GF-D8 (cell line): Measurements from ENCODE around the gene MAP4K2.
"Not testable (repeated sequence)": the region's sequence is repeated elsewhere in the genome, so short reads cannot be mapped to it uniquely, and the experiment has no call there.

Source experiments
- DNase-seq: peaks from one replicate; lab custom pipeline; 2025; lab: John Stamatoyannopoulos, UW

MAP4K2 gene

DNA sequence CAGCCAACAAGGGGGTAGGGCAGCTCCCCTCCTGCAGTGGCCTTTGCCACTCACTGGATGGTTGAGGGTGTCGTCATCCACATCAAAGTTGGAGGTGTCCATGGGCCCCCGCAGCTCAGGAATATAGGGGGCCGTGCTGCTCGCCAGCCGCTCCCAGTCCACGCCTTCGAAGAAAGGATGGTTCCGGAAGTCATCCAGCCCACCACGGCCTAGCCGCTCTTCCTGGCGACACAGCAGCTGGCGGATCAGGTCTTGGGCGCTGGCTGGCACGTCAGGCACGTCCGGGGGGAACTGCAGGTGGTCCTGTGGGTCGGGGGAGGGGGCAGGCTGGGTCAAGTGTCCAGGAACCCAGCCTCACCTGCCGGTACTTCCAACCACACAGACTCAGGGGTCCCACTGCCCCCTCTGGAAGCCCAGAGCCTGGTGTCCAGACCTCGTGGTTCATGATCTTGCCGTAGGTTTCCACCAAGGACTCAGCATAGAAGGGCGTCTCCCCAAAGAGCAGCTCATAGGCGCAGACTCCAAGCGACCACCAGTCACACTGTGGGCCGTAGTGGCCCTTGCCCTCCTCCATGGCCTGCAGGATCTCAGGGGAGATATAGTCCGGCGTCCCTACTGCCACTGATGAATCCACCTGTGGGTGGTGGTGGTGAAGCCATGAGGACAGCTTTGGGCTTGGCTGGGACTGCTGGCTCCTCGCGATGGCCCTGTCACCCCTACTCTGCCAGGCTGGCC lies 35.8 kb upstream of the MAP4K2 start:
- no peak for DNase-seq

DNA sequence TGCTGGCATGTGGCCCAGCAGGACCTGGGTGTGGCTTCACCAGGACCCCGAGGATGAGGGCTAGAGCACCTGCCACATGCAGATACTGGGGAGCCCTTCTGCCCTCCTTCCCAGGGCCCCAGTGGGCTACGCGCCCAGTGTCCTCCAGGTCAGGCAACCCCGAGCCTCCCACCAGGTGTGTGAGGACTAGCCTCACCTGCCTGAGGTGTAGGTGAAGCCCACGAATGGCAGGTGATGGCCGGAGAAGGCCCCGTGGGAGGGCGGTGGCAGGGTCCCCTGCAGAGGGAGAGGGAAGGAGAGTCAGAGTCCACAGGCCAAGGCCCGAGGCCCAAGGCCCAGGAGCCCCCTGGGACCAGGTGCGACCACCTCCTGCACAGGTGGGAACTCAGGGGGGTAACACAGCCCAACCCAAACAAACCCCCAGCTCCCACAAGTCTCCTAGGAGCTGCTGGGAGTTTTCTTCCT lies 34.9 kb upstream of the MAP4K2 start:
- DNase-seq: no peak

DNA sequence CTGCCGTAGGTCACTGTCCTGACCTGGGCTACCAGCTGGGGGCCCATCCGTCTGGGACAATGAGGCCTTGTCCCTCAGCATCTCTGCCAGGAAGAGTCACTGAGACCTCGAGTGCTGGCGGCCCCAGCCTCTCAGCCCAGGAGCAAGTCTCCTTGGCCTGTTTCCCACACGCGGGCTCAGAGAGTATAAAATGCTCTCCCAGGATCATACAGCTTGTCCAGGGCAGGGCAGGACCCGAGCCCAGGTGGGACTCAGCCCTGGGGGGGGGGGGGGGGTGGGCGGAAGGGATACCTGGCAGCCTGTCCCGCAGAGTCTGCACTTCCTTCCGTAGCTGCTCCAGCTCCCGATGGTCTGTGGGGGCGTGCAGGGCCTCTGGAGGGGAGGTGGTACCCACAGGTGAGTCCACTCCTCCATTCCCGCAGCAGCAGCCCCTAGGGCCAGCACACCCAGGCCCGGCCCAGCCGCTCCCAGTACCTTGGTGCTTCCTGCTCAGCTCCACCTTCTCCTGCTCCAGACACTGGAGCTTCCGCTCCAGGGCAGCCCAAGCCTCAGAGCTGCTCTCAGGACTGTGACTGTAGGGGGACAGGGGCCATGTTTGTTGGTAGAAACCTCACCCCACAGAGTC lies 33.5 kb upstream of the MAP4K2 start:
- DNase-seq: no peak

DNA sequence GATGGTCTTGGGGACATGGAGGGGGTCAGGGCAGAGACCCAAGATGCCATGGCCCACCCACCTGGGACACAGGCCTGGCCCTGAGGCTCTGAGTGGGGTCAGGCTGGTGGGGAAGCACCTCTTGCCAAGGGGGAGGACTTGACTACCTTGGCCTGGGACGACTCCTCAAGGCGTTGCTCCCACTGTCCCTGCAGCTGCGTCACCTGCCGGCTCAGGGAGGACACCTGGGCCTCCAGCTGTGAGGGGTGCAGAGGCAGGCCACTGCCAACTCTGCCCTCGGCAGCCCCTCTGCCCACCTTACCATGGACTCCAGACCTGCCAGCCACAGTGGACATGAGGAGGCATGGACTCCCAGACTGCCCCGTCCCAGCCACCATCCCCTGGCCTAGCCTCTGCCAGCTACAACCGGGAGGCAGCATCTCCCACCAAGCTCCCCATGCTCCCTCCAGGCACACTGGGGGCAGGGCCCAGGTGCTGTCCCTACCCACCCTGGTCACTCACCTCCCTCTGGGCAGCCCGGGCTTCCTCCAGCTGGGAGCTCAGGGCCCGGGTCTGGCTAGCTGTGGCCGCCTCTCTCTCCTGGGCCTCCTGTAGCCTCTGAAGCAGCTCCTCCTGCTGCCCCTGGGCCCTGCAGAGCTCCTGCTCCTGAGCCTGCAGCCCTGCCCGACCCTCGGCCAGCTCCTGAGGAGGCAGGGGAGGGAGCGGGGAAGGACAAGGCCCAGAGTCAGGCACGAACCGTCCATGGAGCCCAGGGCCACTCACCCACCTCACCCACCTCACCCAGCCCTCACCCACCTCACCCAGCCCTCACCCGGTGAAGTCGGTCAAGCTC lies 32.8 kb upstream of the MAP4K2 start:
- DNase-seq: no peak

DNA sequence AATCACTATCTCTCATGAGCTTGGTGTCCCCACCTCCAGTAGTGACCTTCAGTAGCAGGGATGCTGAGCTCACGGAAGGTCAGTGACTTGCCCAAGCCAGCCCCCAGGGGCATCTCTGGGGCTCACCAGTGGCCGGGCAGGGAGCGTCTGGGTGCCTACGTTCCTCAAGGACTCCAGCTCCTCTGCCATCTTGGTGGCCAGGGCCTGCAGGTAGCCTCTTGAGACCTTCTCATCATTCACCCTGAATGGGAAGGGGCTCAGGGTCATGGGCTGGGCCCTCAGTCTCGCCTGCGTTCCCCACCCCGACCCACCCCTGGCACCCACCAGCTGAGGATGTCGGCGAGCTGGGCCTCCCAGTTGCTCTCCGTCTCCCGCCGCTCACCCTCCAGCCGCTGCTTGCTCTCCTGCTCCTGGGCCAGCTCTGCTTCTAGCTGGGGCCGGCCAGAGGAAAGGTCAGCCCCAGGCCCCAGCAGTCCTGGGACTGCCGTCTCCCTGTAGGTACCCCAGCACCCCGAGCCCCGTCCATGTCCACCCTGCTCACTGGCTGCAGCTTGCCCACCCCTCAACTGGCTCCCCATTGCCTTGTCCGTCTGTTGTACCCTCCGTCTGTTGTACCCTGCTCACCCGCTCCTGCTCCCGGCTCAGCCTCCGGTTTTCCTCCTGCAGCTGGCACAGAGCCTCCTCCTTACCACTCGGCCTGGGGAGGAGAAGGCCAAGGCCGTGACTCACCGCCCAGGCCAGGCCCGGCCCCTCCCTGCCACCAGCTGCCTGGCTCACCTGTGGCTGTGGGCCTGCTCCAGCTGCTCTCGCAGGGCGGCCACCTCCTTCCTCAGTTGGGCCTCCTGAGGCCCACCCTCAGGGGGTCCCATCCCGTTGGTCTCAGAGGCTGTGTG lies 32.0 kb upstream of the MAP4K2 start:
- no peak for DNase-seq

DNA sequence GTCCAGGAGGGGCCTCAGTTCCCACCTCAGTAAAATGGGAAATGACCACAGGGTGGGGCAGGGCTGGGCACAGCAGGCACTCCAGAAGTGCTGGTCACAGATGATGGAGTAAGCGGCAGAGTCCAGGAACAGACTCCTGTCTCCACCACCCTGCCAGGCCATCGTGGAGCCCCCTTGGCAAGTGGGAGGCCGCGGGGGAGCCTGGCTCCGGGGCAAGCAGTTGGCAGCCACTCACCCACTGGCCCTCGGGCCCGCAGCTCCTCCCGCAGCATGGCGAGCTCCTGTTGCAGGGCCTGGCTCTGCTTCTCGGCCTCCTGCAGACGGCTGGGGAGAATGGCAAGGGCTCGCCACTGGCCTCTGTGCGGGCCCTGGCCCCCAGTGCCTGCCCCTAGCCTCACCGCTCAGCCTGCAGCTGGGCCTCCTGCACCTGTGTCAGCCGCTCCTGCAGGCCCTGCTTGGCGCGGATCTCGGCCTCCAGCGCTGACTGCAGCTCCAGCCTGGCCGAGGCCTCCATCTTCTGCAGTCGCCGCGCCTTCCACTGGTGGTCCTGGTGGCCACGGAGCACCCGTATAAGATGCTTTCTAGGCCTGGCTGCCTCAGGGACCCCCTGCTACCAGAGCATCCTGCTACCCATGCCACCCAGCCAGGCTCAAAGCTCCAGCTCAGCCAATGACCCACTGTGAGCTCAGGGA lies 31.2 kb upstream of the MAP4K2 start:
- no peak for DNase-seq

DNA sequence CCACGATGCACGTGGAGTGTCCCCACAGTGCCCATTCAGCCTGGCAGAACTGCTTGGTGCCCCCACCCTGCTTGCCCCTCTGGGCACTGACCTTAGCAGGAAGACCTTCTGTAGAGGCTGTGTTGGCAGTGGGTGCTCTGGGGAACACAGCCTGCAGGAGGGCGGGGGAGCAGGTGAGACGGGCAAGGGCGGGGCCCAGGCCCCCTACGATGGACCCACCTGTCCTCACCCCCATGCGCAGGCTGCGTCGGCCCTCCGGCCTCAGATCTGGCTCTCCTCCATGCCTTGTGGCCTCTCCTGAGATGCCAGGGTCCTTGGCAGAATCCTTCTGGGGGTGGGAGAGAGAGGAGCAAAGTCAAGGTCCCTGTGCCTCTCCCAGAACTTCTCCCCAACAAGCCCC lies 30.5 kb upstream of the MAP4K2 start:
- DNase-seq: no peak

DNA sequence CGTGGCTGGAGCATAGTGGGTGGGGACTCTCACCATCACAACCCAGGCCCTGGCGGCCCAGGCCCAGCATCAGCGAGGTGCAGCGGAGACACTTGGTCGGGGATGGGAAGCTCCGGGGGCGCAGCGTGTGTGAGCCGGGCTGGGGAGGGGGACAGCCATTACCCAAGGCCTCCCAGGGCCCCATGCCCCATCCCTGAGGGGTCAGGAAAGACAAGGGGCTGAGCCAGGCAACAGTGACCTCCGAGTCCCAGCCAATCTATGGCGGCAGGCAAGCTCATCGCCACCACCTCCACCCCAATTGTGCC lies 30.1 kb upstream of the MAP4K2 start:
- DNase-seq: no peak

DNA sequence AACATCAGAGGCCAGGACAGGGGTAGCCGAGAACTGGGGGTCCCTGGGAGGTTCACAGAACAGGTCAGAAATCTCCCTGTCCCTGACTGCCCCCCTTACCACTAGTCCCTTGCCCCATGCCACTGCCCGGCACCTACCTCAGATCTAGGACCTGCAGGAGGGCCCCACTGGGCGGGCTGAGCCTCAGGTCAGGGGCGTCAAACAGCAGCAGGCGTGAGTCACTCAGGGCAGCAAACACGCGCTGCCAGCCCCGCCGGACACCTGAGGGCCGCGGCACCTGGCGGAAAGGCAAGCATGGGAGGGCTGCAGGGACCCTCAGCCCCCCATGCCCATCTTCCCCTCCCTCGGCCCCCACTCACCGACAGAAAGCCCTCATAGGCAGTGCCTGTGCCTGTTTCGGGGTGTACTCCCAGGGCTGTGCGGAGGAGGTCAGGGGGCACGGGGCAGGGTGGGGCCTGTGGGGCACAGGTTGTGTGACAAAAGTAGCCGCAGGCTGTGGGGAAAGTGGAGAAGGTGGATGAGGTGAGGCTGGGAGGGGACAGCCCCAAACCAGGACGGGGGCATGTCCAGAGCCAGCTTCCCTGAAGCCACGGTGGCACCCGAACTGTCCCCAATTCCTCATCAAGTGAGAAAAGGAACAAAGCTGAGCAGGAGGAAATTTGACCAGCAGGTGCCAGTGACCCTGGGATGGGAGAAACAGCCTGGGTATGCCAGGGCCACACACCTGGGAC lies 29.6 kb upstream of the MAP4K2 start:
- DNase-seq: no peak

DNA sequence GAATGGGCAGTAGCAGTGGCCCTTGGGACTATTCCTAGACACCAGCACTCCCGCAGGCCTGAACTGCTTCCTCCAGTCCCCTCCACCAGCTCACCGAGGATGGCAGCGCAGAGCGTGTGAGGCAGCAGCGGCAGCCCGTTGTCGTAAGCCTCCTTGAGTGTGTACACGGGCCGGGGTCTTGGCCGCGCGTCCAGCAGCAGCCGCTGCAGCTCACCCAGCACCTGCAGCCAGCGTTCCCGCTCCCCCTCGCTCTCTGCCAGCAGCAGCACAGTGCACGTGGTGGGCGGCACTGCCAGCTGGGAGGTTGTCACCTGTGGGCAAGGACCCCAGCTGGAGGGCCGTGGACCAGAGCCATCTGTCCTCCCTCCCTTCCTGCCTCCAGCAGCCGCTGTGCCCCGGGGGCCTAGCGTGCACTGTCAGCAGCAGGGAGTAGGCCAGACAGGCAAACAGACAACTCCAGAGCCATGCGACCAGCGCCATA lies 28.4 kb upstream of the MAP4K2 start:
- no peak for DNase-seq

DNA sequence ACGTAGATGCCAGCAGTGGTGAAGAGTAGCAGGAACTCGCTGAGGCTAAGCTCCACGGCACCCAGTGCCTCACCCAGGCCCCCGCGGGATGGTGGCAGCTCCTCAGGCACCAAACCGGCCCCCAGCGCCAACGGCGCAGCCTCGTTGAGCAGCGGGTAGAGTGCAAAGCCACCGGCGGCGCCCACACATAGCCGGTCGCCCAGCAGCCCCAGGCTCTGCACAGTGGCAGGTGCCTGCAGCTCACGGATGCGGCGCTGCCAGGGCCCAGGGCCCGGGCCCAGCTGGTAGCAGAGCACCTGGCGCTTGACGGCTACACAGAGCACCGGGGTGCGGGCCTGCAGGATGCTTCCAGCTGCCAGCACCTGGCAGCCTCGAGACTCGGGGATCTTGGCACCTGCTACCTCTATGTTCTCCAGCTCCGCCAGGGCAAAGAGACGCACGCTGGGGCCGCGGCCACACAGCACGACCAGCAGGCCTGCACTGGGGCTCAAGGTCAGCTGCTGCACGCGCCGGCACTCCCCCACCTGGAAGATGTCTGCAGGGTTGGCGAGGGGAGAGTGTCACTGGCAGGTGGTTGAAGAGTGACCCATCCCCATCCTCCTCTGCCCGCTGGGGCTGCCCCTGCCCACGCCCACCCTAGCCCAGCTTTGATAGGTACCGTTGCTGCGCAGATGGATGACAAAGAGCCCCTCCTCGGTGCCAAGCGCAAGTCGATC lies 26.7 kb upstream of the MAP4K2 start:
- DNase-seq: no peak

DNA sequence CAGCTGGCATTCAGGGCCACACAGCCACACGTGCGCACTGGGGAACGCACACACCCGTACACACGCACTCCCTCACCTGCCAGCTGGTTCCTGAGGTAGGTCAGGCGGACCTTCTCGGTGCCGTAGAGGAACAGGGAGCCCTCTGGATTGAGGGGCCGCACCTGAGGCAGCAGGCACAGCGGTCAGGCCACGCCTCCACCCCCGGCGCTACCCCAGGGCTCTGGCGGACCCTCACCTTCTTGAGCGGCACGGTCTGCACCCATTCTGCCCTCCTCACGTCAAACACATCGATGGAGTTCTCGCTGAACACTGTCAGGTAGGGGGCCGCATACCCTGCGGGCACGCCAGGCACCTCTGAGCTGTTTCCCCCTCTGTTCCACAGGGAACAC lies 24.4 kb upstream of the MAP4K2 start:
- DNase-seq: no peak

DNA sequence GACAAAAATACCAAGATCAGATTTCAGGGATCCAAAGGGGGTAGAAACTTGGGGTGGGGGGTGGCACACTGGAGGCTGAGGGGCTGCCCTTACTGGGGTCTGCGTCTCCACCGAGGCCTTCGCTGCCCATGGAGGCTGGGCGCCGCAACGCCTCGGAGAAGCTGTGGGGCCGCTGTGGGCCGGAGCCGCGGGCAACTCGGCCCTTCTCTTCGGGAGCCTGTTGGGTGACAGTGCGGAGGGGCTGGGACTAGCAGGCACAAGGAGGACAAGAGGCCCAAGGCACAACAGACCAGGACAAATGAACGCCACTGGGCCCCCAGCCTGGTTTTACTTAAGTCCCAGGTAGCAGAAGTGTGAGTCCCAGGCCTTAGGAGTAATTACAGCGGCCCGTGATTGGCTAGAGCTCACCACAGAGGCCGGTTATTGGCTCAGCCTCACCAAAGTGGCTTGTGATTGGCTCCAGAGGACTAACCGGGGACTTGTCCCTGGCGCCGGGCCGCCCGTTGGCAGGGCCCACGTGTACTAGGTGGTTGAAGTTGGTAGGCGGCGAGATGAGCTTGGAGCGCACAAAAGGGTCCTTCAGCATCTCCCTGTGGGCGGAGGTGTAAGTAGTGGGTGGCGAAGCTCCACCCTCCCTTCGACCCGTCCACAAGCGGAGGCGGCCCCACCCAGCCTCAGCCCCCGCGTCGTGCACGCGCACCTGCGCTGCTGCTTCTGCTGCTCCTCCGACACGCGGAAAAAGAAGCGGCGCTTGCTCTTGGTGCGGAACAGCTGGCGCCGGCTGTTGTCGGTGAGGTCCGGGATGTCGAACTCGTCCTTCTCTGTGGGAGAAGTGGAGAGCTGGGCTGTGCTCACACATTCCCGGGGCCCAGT lies 23.8 kb upstream of the MAP4K2 start:
- no peak for DNase-seq

DNA sequence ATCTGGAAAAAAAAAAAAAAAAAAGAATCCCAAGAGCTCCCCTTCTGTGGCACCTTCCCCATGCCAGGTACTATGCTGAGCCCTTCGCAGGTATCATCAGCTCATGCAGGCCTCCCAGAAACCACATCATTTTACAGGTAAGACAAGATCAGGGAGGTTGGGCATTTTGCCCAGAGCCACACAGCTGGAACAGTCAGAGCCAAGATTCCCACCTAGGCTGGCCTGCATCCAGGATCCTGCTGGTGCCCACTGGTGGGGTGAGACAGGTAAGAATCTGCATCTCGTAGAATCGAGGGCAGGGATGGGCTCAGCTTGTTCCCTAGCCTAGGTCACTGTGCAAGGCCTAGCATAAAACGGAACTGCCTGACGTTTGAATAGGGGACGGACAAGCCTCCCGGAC lies 23.0 kb upstream of the MAP4K2 start:
- no peak for DNase-seq

DNA sequence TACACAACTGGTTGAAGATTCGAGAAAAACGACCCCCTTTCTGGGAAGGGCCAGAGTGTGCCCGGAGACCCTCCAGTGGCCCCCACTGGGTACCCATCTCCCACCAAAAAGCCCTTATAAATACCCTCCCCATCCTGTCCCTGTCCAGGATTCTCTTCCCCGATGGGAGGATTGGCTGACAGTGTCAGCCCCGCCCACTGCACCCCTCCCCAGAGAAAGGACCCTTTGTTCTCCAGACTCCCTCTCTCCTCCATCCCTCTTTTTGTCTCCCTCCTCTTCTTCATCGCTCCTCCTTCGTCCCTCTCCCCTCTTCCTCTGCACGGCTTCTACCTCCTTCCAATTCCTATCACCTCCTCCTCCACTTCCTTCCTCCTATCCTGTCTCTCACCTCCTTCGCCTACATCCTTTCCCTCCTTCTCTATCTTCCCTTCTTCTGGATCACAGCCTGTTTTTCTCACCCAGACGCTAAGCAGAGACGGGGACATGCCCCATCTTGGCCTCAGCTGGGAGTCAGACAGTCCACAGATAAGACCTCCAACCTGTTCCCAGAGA lies 20.6 kb upstream of the MAP4K2 start:
- DNase-seq: no peak

DNA sequence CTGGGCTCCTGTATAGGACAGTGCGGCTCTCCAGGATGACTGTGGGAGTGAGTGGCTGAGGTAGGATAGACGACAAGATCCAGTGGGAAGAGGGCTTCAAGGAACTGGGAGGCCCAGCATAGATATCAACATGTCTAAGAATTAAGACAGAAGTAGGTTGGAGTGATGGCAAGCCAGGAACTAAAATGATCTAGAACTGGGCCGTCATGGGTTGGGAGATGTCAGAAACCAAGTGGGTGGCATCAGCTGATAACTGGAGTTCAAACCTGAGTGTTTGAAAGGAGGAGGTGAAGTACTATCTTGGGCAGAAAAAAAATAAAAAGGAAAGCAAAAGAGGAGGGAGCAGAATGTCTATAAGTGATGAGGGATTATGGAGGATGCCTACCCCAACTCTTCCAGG lies 14.5 kb upstream of the MAP4K2 start:
- no peak for DNase-seq

DNA sequence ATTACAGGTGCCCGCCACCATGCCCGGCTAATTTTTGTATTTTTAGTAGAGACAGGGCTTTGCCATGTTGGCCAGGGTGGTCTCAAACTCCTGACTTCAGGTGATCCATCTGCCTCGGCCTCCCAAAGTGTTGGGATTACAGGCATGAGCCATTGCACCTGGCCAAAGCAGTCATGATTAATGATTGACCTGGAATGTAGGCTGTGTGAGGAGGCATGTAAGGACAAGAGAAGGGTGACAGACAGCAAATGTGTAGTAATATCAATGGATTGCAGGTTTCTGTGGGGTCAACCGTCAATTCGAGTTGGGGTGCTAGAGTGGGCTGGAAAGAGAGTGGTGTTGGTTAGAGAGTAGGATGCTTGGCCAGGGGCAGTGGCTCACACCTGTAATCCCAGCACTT lies 12.4 kb upstream of the MAP4K2 start:
- not testable (repeated sequence) for DNase-seq

DNA sequence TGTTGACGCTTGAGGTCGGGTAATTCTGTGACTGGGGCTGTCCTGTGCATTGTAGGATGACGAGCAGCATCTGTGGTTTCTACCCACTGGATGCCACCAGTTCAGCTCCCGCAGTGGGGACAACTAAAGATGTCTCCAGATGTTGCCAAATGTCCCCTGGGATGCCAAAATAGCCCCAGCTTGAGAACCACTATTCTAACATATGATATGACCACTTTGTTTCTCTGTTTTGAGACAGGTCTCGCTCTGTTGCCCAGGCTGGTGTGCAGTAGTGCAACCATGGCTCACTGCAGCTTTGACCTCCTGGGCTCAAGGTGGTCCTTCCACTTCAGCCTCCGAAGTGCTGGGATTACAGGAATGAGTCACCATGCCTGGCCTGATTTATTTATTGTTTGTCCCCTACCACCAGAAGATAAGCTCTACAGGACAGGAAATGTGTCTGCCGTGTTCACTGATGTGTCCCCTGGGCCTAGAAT lies 11.7 kb upstream of the MAP4K2 start:
- DNase-seq: no peak

DNA sequence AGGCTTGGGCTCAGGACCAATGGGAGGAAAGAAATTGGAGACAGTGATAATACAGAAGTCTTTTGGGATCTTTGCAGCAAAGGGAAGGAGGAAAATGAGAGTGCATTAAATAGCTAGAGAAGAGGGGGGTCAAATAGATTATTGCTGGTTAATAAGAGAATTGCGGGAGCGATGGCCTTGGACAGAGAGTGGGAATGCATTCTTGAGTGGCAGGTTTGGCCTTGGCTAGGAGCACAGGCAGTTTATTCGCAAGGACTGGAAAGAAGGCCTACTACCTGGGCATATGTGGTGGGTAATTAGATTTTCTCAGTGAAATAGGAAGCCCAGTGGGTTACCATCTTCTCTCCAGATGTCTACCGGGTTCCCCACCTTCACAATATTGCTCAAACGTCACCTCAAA lies 10.8 kb upstream of the MAP4K2 start:
- no peak for DNase-seq
